Adipocyte (in vitro differentiated cells): ENCODE results near the gene MS4A14.
"Not testable (repeated sequence)": the region's sequence is repeated elsewhere in the genome, so short reads cannot be mapped to it uniquely, and the experiment has no call there.

ENCODE experiments used
- DNase-seq: peaks from one replicate; pipeline ENCODE4 v3.0.0-alpha.2; 2015; ENCODE audit warnings: low read depth
- H3K27me3 ChIP-seq: replicated peaks from 2 replicates; pipeline ENCODE4 v1.7.0; 2013; ENCODE audit warnings: mild to moderate bottlenecking, low read length, moderate library complexity; ENCODE audit not compliant: control insufficient read depth, insufficient read depth
- H3K36me3 ChIP-seq: 2 replicates; pipeline ENCODE4 v1.7.0; 2013; ENCODE audit warnings: low read length, mild to moderate bottlenecking, moderate library complexity; ENCODE audit not compliant: control insufficient read depth, insufficient read depth, severe bottlenecking
- H3K4me1 ChIP-seq: 2 replicates; pipeline ENCODE4 v1.7.0; 2013; ENCODE audit warnings: mild to moderate bottlenecking, low read length, moderate library complexity; ENCODE audit not compliant: control insufficient read depth, insufficient read depth
- H3K4me3 ChIP-seq: 2 replicates; pipeline ENCODE4 v1.7.0; 2013; ENCODE audit warnings: mild to moderate bottlenecking, low read length, moderate library complexity
- H3K9ac ChIP-seq: 2 replicates; pipeline ENCODE4 v1.7.0; 2013; ENCODE audit warnings: mild to moderate bottlenecking, low read length, moderate library complexity
- H3K9me3 ChIP-seq: 2 replicates; pipeline ENCODE4 v1.7.0; 2013; ENCODE audit warnings: mild to moderate bottlenecking, low read length, moderate library complexity; ENCODE audit not compliant: control insufficient read depth

Gene MS4A14, protein sequence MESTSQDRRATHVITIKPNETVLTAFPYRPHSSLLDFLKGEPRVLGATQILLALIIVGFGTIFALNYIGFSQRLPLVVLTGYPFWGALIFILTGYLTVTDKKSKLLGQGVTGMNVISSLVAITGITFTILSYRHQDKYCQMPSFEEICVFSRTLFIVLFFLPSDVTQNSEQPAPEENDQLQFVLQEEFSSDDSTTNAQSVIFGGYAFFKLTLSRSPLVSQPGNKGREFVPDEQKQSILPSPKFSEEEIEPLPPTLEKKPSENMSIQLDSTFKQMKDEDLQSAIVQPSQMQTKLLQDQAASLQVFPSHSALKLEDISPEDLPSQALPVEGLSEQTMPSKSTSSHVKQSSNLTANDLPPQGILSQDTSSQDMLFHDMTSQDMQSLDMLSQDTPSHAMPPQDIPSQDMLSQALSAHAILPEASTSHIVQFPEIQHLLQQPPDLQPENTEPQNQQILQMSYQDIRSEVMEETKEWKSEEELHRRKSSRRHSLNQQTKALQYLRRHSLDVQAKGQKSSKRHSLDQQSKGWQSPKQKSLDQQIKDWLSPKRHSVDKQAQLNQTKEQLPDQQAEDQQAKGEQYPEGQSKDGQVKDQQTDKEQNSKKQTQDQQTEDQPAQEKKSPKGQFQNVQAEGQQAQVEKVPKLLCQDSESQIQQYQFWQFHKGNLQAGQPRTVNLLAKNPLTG

DNA sequence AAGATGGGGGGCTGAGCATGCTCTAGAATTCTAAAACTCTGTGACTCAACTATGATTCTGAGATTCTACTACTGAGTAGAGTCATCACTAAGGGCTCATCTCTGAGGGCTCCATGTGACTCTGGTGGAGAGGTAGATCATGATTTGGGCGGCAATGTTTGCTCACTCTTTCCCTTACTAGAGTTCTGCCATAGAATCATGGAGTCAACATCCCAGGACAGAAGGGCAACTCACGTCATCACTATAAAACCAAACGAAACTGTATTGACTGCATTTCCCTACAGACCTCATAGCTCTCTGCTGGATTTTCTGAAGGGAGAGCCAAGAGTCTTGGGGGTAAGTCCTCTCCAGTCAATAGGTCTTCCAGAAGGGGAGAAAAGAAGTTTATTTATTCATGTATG is at the start of gene MS4A14:
Gene MS4A14 (plus strand): TSS at position 78 of the 400 bp plus-strand sequence. CDS start 120 bp downstream, at position 198.
- peaks cover 11% of the 10 kb centered on the region for H3K4me1 ChIP-seq
- H3K27me3 ChIP-seq, result no peaks in the 10 kb centered on the region
- H3K9ac ChIP-seq, result peak within 1 kb of the TSS; percentile 20
- no peak within 1 kb of the TSS for H3K4me3 ChIP-seq
- no peaks in the 10 kb centered on the region for H3K9me3 ChIP-seq
- no peak for DNase-seq
- no peaks in the 10 kb centered on the region for H3K36me3 ChIP-seq

DNA sequence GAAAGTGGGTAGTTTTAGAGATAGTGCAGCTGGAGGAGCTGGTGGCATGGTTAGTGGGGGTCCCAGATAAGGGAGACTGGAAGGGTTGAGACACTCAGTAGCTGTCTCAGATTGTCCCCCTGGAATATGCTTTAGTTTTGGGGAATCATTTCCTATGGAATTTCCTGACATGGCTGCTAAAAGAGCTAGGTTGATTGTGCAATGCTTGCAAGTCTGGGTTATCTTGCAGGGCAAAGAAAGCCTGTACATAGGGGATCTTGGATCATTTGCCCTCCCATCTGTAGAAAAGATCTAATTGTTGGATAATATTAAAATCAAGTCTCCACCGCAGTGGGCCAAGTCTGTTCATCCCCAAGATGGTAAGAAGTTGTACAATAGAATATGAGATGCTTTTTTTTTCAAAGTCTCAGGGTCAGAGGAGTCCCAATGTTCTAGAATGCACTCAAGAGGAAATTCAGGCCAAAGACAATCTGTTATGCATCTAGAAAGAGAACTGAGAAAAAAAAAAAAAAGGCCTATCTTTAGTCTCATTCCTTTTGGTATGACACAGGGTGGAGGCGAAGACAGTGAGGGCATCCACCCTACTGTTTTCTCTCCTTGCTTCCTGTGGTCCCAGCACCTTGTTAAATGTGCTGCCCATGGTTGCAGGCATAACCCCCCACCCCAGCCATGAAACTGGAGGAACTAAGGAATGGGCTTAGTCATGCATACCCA is 49.0 kb upstream of the MS4A14 start:
- no peak overlapping the region for H3K4me3 ChIP-seq
- no peak for DNase-seq
- peaks cover 11% of the 10 kb centered on the region for H3K27me3 ChIP-seq
- no peaks in the 10 kb centered on the region for H3K36me3 ChIP-seq
- H3K9me3 ChIP-seq, result no peaks in the 10 kb centered on the region
- no peaks in the 10 kb centered on the region for H3K4me1 ChIP-seq
- H3K9ac ChIP-seq, result no peak overlapping the region

DNA sequence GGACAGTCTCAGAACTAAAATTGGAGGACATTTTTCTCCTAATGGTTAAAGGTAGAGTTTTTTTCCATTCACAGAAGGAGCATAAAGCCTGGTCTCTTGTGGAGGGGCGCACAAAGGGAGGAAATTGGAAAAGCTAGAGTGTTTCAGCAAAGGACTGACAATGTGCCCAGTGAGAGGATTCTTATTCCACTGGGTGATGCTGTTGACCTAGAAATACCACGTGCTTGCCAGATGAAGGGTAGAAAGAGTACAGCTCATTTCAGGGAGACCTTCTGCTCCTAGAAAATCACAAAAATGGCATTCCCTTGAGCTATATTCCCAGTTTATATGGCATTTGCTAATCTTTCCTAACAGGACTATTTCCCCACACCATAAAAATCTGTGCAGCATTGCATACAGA is 48.1 kb upstream of the MS4A14 start:
- Histone ChIP-seq H3K4me1 (no peaks in the 10 kb centered on the region), H3K27me3 (peaks cover 11% of the 10 kb centered on the region), H3K36me3 (no peaks in the 10 kb centered on the region), H3K9me3 (no peaks in the 10 kb centered on the region), H3K9ac (no peak overlapping the region), H3K4me3 (no peak overlapping the region)
- DNase-seq, result no peak

DNA sequence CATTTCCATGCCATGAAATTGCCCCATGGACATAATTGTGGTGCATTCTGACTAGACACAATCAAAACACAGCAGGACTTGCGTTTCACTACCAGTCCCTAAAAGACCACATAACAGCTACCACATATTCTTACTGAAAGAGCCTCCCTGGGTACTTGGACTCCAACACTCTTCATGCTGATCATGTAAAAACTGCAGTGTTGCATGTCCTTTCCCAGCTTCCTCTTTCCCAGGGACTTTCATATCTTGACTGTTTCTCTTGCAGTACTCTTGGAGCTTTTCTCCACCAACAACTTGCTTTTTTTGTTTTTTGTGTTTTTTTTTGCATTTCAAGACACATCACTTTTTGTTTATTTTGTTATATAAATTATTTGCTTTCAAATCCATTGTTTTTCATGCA is 46.3 kb upstream of the MS4A14 start:
- H3K9ac ChIP-seq, result no peak overlapping the region
- no peaks in the 10 kb centered on the region for H3K36me3 ChIP-seq
- no peaks in the 10 kb centered on the region for H3K4me1 ChIP-seq
- no peak for DNase-seq
- no peaks in the 10 kb centered on the region for H3K9me3 ChIP-seq
- peaks cover 11% of the 10 kb centered on the region for H3K27me3 ChIP-seq
- H3K4me3 ChIP-seq, result no peak overlapping the region

DNA sequence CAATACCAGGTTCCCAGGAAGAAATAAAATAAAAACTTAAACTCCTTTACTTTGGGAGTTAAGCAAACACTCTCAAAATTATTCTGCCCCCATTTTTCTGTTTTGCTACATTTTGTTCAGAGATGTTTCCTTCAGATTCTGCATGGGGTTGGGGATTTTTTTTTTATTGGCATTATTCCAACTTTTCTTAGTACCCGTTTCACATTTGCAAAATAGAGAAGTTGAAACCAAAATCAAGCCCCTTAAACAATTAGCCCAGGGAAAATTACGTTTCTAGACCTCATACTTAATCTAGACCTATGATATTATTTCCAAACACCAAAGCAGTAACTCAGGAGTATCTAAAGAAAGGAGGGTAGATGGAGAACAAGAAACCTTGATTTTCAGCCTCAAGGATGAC is 38.5 kb upstream of the MS4A14 start:
- peaks cover 6% of the 10 kb centered on the region for H3K9me3 ChIP-seq
- H3K9ac ChIP-seq, result no peak overlapping the region
- no peaks in the 10 kb centered on the region for H3K27me3 ChIP-seq
- no peaks in the 10 kb centered on the region for H3K4me1 ChIP-seq
- DNase-seq, result no peak
- H3K4me3 ChIP-seq, result no peak overlapping the region
- no peaks in the 10 kb centered on the region for H3K36me3 ChIP-seq

DNA sequence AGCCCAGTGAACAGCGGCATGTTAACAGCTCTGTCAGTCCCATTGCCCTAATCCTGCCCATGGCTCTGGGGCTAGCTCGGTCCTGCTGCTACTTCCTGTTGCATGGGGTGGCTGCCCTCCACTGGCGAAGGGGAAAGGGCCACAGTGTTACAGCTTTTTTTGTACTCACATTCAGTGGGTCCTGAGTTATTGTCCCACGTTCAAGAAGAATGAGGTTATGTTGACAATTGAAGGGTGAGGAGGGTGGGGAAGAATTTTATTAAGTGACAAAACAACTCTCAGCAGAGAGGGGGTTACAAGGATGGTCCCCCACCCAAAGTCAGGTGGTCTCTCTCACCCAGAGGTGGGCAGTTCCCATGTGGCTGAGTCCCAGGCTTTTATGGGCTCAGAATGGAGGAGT is 35.6 kb upstream of the MS4A14 start:
- no peaks in the 10 kb centered on the region for H3K36me3 ChIP-seq
- H3K9me3 ChIP-seq, result peaks cover 6% of the 10 kb centered on the region
- peaks cover 4% of the 10 kb centered on the region for H3K4me1 ChIP-seq
- H3K27me3 ChIP-seq, result peaks cover 9% of the 10 kb centered on the region
- no peak overlapping the region for H3K4me3 ChIP-seq
- no peak for DNase-seq
- no peak overlapping the region for H3K9ac ChIP-seq

DNA sequence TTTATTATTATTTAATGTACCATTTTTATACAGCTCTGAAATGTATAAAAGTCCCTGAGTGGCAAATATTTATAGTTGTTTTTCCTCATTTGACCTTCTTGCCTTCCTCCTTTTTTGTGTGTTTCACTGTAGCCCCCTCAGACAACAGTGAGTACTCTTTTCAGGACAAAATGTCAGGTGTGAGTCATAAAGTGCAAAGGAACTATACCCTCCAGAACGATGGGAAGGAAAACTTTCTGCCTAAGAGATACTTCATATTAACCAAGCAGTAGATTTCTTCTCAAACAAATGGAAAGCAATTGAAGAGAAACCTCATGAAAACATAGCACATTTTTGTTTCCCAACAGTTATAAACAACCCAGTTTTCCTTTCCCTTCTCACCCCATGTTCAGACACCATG is 34.0 kb upstream of the MS4A14 start:
- no peaks in the 10 kb centered on the region for H3K36me3 ChIP-seq
- peaks cover 6% of the 10 kb centered on the region for H3K9me3 ChIP-seq
- H3K9ac ChIP-seq, result no peak overlapping the region
- peaks cover 9% of the 10 kb centered on the region for H3K27me3 ChIP-seq
- peaks cover 4% of the 10 kb centered on the region for H3K4me1 ChIP-seq
- no peak for DNase-seq
- no peak overlapping the region for H3K4me3 ChIP-seq

DNA sequence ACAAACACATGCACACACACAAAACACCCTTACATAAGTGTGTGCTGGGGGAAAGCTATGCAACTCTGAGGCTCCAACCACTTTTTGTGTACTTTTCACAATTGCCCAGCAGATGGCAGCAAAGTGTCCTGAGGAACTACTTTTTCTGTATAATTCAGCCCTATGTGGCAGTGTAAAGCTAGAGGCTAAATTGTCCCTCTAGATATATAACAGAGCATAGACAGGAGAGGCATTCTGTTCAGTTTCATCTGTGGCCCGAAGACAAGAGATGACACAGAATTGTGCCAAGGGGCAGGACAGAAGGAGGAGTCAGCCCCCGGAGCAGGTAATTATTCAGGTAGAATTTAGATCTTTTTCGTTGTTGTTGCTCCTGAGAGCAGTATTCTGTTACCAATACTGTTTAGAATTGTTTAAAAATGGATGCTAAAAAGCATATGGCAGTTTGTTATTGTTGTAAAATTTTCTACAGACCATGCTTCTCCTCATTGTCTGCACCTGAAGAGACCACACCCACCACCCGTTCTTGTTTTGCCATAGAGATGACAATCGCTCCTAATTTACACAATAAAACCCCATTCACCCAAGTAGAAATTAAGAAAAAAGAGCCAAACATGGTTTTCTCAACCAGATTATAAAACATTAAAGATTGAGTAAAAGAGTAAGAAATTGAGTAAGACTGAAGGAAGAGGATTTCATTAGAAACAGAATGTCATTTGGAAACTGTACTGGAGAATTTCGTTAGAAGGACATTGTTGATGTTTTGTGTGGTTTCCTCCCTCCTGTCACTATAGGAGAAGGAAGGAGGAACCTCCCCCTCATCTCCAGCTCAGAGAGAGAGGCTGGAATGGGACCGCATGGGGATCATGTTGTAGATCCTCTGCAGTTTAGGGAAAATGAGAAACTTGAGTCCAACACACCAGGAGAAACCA is 32.5 kb upstream of the MS4A14 start:
- H3K4me3 ChIP-seq, result no peak overlapping the region
- peaks cover 4% of the 10 kb centered on the region for H3K4me1 ChIP-seq
- no peaks in the 10 kb centered on the region for H3K36me3 ChIP-seq
- peaks cover 6% of the 10 kb centered on the region for H3K9me3 ChIP-seq
- peaks cover 16% of the 10 kb centered on the region for H3K27me3 ChIP-seq
- DNase-seq, result peak; percentile 73
- no peak overlapping the region for H3K9ac ChIP-seq

DNA sequence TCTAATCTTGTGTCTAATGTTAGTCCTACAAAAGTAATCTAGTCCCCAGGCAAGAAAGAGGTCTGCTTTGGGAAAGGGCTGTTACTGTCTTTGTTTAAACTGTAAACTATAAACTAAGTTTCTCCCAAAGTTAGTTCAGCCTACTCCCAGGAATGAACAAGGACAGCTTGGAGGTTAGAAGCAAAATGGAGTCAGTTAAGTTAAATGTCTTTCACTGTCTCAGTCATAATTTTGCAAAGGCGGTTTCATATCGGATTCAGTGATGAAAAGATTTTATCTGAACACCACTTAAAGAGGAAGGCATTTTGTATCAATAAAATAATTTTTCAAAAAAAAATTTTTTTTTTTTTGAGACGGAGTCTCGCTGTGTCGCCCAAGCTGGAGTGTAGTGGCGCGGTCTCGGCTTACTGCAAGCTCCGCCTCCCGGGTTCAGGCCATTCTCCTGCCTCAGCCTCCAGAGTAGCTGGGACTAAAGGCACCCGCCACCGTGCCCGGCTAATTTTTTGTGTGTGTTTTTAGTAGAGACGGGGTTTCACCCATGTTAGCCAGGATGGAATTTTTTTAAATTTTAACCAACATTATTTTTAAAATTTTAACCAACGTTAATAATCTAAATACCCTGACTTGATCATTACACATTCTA is 29.9 kb upstream of the MS4A14 start:
- not testable (repeated sequence) for H3K36me3 ChIP-seq, DNase-seq, H3K9ac ChIP-seq, H3K4me3 ChIP-seq, H3K4me1 ChIP-seq, H3K9me3 ChIP-seq
- H3K27me3 ChIP-seq, result peaks cover 16% of the 10 kb centered on the region

DNA sequence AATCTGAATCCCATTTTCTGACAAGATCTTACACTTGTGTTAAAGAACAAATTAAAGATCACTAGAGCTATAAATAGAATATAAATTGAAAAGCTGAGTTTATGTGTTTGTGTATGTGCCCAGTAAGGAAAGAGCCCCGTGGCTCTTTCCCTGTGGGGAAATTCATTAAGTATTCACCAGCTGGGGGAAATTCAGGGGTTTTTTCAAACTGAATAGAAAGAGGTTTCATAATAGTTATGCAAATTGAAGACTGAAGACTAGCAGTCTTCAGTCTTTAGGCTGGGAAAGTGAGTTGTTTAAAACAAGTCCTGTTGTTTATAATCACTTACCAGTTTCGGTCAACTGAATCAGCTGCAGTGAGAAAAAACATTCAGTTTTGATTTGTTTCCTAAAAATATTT is 29.2 kb upstream of the MS4A14 start:
- Histone ChIP-seq H3K4me1 (peaks cover 4% of the 10 kb centered on the region), H3K27me3 (peaks cover 16% of the 10 kb centered on the region), H3K36me3 (no peaks in the 10 kb centered on the region), H3K9me3 (no peaks in the 10 kb centered on the region), H3K9ac (no peak overlapping the region), H3K4me3 (no peak overlapping the region)
- no peak for DNase-seq
